Measurements from ENCODE around the gene ZNF772.
"Not testable (repeated sequence)": the region's sequence is repeated elsewhere in the genome, so short reads cannot be mapped to it uniquely, and the experiment has no call there.

- not testable (repeated sequence) for TF ChIP-seq YY1 (IDR thresholded peaks at IDR 0.05; ENCODE audit: insufficient read depth, insufficient read length); ZNF274 (IDR thresholded peaks at IDR 0.05; ENCODE audit: low read depth, low read length); SUZ12 (IDR thresholded peaks at IDR 0.05; ENCODE audit: extremely low read depth, insufficient read depth, insufficient read length)
Measured at GRCh38 chr19:57499332-57499679, 21.9 kb upstream of the ZNF772 start.
